ENCODE data around the gene RRAD.
"Not testable (repeated sequence)": the region's sequence is repeated elsewhere in the genome, so short reads cannot be mapped to it uniquely, and the experiment has no call there.

Gene RRAD

GRCh38 chr16:66936462-66936861 is 11.1 kb upstream of the RRAD start:
- no peak overlapping the region for H3K4me3 ChIP-seq (ENCODE audit: low read length)

DNA sequence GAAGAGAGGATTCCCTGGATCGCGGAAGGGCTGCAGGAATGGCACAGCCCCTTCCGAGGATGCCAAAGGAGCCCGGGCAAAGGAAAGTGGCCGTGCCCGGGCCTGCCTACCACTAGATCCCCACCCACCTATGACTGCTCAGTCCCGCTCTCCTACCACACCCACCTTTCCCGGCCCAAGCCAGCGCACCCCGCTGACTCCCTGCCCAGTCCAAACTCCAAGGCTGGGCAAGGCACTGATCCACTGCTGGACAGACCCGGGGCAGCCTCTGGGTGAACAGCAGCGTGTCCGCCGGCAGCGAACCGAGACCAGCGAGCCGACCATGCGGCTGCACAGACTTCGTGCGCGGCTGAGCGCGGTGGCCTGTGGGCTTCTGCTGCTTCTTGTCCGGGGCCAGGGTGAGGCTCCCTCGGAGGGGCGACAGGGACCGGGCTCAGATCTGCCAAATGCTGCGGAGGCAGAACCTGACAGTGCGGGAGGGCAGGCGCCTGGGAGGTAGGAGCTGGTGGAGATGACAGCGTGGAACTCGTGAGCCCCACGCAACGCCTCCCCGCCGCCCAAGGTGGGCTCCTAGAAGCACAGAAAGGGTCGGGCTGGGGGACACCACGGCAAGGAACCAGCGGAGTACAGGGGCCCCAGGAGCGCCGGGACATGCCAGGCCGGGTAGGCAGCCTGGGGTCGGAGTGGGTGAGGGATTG is 10.1 kb upstream of the RRAD start, which contains the start of gene CES2:
CES2 (plus strand) TSS at position 203 of the 698 bp plus-strand sequence; CDS start at position 323, 120 bp downstream.
- TF ChIP-seq, protein P1, sequence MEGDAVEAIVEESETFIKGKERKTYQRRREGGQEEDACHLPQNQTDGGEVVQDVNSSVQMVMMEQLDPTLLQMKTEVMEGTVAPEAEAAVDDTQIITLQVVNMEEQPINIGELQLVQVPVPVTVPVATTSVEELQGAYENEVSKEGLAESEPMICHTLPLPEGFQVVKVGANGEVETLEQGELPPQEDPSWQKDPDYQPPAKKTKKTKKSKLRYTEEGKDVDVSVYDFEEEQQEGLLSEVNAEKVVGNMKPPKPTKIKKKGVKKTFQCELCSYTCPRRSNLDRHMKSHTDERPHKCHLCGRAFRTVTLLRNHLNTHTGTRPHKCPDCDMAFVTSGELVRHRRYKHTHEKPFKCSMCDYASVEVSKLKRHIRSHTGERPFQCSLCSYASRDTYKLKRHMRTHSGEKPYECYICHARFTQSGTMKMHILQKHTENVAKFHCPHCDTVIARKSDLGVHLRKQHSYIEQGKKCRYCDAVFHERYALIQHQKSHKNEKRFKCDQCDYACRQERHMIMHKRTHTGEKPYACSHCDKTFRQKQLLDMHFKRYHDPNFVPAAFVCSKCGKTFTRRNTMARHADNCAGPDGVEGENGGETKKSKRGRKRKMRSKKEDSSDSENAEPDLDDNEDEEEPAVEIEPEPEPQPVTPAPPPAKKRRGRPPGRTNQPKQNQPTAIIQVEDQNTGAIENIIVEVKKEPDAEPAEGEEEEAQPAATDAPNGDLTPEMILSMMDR (conservative IDR thresholded peaks at IDR 0.05; ENCODE audit: low read depth, low read length): no peak

More at GRCh38 chr16:66936462-66936861, 11.1 kb upstream of the RRAD start:
- DNase-seq (ENCODE audit: low read depth): no peak
- TF ChIP-seq, protein P1 (conservative IDR thresholded peaks at IDR 0.05; ENCODE audit: low read depth, low read length): no peak

DNA sequence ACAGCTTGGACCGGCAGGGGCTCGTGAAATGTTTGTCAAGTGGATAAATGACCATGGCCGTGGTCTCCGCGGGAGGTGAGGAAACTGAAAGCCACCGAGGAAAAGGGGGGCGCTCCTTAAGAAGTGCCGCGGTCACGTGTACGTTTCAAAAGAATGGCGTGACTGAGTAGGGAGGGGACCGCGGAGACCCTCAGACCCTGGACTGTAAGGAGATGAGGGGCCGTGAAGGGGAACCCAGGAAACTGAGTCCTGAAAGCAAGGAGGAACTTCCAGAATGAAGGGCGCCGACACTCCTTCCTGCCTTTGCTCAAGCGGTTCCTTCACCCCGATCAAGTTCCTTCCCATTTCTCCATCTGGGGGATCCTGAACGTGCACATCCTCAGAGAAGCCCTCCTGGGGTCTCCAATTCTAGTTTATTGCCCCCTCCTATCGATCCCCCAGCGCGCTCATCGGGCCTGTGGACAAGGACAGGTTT is 9.5 kb upstream of the RRAD start:
- peak overlapping the region; percentile 95 for H3K4me3 ChIP-seq (ENCODE audit: low read length)
- not testable (repeated sequence) for DNase-seq (ENCODE audit: low read depth)

More for the DNA sequence above, 10.1 kb upstream of the RRAD start, which contains the start of gene CES2:
- peak within 1 kb of the TSS; percentile 95 for H3K4me3 ChIP-seq (ENCODE audit: low read length)
- no peak for DNase-seq (ENCODE audit: low read depth)

DNA sequence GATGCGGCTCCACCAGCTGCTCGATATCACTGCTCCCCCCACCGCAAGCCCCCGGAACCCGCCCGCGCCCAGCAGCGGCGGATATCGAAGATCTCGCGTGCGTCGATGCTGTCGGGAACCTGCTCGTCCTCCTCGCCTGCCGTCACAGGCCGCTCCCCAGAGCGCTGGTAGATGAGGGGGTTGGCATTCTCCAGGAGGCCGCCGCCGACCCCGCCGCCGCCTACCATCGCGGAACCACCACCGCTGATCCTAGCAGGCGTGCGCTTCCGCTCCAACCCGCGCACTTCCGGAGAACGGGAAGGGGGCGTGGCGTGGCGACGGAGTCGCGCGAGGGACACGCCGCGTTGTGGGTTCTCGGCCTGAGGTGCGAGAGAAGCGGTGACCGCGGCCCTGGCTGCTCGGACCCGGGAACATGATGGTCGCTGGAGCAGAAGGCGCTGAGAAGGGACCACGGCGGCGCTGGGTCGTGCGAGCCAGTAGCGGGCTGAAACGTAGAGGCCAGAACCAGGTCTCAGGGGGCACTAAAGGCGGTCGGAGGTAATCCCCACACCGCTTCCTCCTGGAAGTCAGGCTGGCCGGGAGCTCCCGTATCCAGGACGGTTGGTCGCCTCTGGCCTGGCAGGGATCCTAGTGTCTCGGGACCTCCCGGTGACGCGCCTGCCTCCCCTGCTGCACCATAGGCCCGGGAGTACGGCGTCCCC is 9.0 kb upstream of the RRAD start, which contains the start of gene CIAO2B:
CIAO2B (minus strand) TSS at position 265 of the 701 bp plus-strand sequence; CDS start at position 227, 38 bp downstream.
- no peak for DNase-seq (ENCODE audit: low read depth)
- H3K4me3 ChIP-seq (ENCODE audit: low read length): peak within 1 kb of the TSS; percentile 95
- TF ChIP-seq, protein P1 (conservative IDR thresholded peaks at IDR 0.05; ENCODE audit: low read depth, low read length): no peak

- TF ChIP-seq, protein P1 (conservative IDR thresholded peaks at IDR 0.05; ENCODE audit: low read depth, low read length): no peak
- peak overlapping the region; percentile 95 for H3K4me3 ChIP-seq (ENCODE audit: low read length)
- no peak for DNase-seq (ENCODE audit: low read depth)
These were observed 8.4 kb upstream of the RRAD start for GRCh38 chr16:66933776-66934137.

- TF ChIP-seq, protein P1 (conservative IDR thresholded peaks at IDR 0.05; ENCODE audit: low read depth, low read length): no peak
These were observed 6.7 kb upstream of the RRAD start for GRCh38 chr16:66932076-66932475.

GRCh38 chr16:66931665-66932064 is 6.3 kb upstream of the RRAD start:
- H3K4me3 ChIP-seq (ENCODE audit: low read length): no peak overlapping the region
- TF ChIP-seq, protein P1 (conservative IDR thresholded peaks at IDR 0.05; ENCODE audit: low read depth, low read length): no peak
- DNase-seq (ENCODE audit: low read depth): no peak

More at GRCh38 chr16:66932076-66932475, 6.7 kb upstream of the RRAD start:
- no peak overlapping the region for H3K4me3 ChIP-seq (ENCODE audit: low read length)
- DNase-seq (ENCODE audit: low read depth): no peak

Measured in retinal pigment epithelial cell (primary cell).